H9 (cell line): Measurements from ENCODE around the gene CD79B. TPM values are rescaled to one million over a fixed set of nuclear protein-coding genes. Genes with fewer than 3 reads are reported as not detected.

ENCODE experiments used
- DNase-seq: peaks from one replicate; pipeline ENCODE4 v3.0.0-alpha.2; 2017
- H2AFZ ChIP-seq: one replicate; pipeline ENCODE4 v1.6.1; 2013; ENCODE audit warnings: mild to moderate bottlenecking, low read length, control low read depth, moderate library complexity
- H2AK5ac ChIP-seq: 2 replicates; pipeline ENCODE4 v1.6.1; 2013; ENCODE audit warnings: low read length, control low read depth, mixed read lengths; ENCODE audit not compliant: insufficient read length
- H2BK120ac ChIP-seq: one replicate; pipeline ENCODE4 v1.6.1; 2013; ENCODE audit warnings: low read depth, mild to moderate bottlenecking, low read length, control low read depth, inconsistent platforms; ENCODE audit not compliant: poor library complexity, severe bottlenecking
- H2BK12ac ChIP-seq: 2 replicates; pipeline ENCODE4 v1.6.1; 2013; ENCODE audit warnings: low read length, control low read depth, mixed read lengths, low read depth; ENCODE audit not compliant: insufficient read length
- H2BK15ac ChIP-seq: 2 replicates; pipeline ENCODE4 v1.6.1; 2013; ENCODE audit warnings: low read depth, low read length, control low read depth
- H2BK20ac ChIP-seq: one replicate; pipeline ENCODE4 v1.6.1; 2013; ENCODE audit warnings: low read depth, mild to moderate bottlenecking, low read length, control low read depth, inconsistent platforms; ENCODE audit not compliant: poor library complexity, severe bottlenecking
- H2BK5ac ChIP-seq: 2 replicates; pipeline ENCODE4 v1.6.1; 2013; ENCODE audit warnings: low read length, control low read depth, mixed read lengths; ENCODE audit not compliant: insufficient read length
- H3K14ac ChIP-seq: 2 replicates; pipeline ENCODE4 v1.6.1; 2013; ENCODE audit warnings: low read length, control low read depth; ENCODE audit not compliant: insufficient read depth
- H3K18ac ChIP-seq: 2 replicates; pipeline ENCODE4 v1.6.1; 2013; ENCODE audit warnings: low read depth, mild to moderate bottlenecking, mixed read lengths, low read length, control low read depth; ENCODE audit not compliant: insufficient read length
- H3K23ac ChIP-seq: 2 replicates; pipeline ENCODE4 v1.6.1; 2013; ENCODE audit warnings: low read length, control low read depth, mixed read lengths, low read depth; ENCODE audit not compliant: insufficient read length
- H3K23me2 ChIP-seq: 2 replicates; pipeline ENCODE4 v1.6.1; 2013; ENCODE audit warnings: low read depth, mild to moderate bottlenecking, mixed read lengths, low read length, control low read depth; ENCODE audit not compliant: insufficient read length, poor library complexity, severe bottlenecking
- H3K27ac ChIP-seq: 2 replicates; pipeline ENCODE4 v1.5.1; 2013; ENCODE audit warnings: low read length, control low read depth, mixed read lengths, low read depth; ENCODE audit not compliant: insufficient read length
- H3K27me3 ChIP-seq: 2 replicates; pipeline ENCODE4 v1.6.1; 2013; ENCODE audit warnings: low read length, control low read depth, inconsistent platforms; ENCODE audit not compliant: insufficient read depth
- H3K4ac ChIP-seq: 2 replicates; pipeline ENCODE4 v1.6.1; 2013; ENCODE audit warnings: low read depth, mild to moderate bottlenecking, control low read depth, inconsistent platforms, low read length, moderate library complexity
- H3K4me1 ChIP-seq: 2 replicates; pipeline ENCODE4 v1.6.1; 2013; ENCODE audit warnings: low read length, control low read depth, inconsistent platforms; ENCODE audit not compliant: insufficient read depth
- H3K4me2 ChIP-seq: 2 replicates; pipeline ENCODE4 v1.6.1; 2013; ENCODE audit warnings: low read length, control low read depth, mixed read lengths; ENCODE audit not compliant: insufficient read length, insufficient read depth
- H3K56ac ChIP-seq: 2 replicates; pipeline ENCODE4 v1.6.1; 2013; ENCODE audit warnings: low read depth, mild to moderate bottlenecking, mixed read lengths, low read length, control low read depth; ENCODE audit not compliant: insufficient read length
- H3K79me1 ChIP-seq: 2 replicates; pipeline ENCODE4 v1.6.1; 2013; ENCODE audit warnings: low read depth, mild to moderate bottlenecking, moderate library complexity, low read length, control low read depth, inconsistent platforms; ENCODE audit not compliant: insufficient read depth, poor library complexity, severe bottlenecking
- H3K79me2 ChIP-seq: 2 replicates; pipeline ENCODE4 v1.6.1; 2013; ENCODE audit warnings: low read length, control low read depth, inconsistent platforms; ENCODE audit not compliant: insufficient read depth
- H3K9ac ChIP-seq: 2 replicates; pipeline ENCODE4 v1.6.1; 2013; ENCODE audit warnings: low read length, control low read depth, mixed read lengths; ENCODE audit not compliant: insufficient read length; ENCODE audit errors: extremely low read depth
- H3K9me3 ChIP-seq: one replicate; pipeline ENCODE4 v1.6.1; 2013; ENCODE audit warnings: low read depth, low read length, inconsistent platforms; ENCODE audit not compliant: control insufficient read depth
- H3T11ph ChIP-seq: one replicate; pipeline ENCODE4 v1.6.1; 2013; ENCODE audit warnings: mild to moderate bottlenecking, low read length, control low read depth, inconsistent platforms
- H4K20me1 ChIP-seq: one replicate; pipeline ENCODE4 v1.6.1; 2013; ENCODE audit not compliant: control insufficient read depth, insufficient read length, insufficient read depth
- H4K5ac ChIP-seq: 2 replicates; pipeline ENCODE4 v1.6.1; 2013; ENCODE audit warnings: low read depth, mild to moderate bottlenecking, mixed read lengths, low read length, control low read depth; ENCODE audit not compliant: insufficient read length
- H4K8ac ChIP-seq: replicated peaks from 2 replicates; pipeline ENCODE4 v1.6.1; 2013; ENCODE audit warnings: low read length, control low read depth, mixed read lengths, low read depth; ENCODE audit not compliant: insufficient read length
- H4K91ac ChIP-seq: 2 replicates; pipeline ENCODE4 v1.6.1; 2013; ENCODE audit warnings: low read depth, mild to moderate bottlenecking, moderate library complexity, mixed read lengths, low read length, control low read depth; ENCODE audit not compliant: insufficient read length
- H3K27ac Mint-ChIP-seq, 3 experiments: 2 replicates in 2 of 3; 3 replicates in 1 of 3; pipeline ENCODE4 v1.8.0; 2020 to 2021; ENCODE audit warnings: mixed read lengths in 3 of 3, mild to moderate bottlenecking in 1 of 3, moderate library complexity in 1 of 3
- H3K27me3 Mint-ChIP-seq: 2 replicates; pipeline ENCODE4 v1.8.0; 2021; ENCODE audit warnings: low read depth, mild to moderate bottlenecking, moderate library complexity, mixed read lengths
- H3K36me3 Mint-ChIP-seq, 3 experiments: 2 replicates in 2 of 3; 3 replicates in 1 of 3; pipeline ENCODE4 v1.8.0; 2020 to 2021; ENCODE audit warnings: low read depth in 3 of 3, mixed read lengths in 3 of 3; ENCODE audit not compliant: insufficient read depth in 1 of 3
- H3K4me1 Mint-ChIP-seq, 2 experiments: 2 replicates each; pipeline ENCODE4 v1.8.0; 2020; ENCODE audit warnings: mixed read lengths in 2 of 2
- H3K4me3 Mint-ChIP-seq, 2 experiments: 2 replicates in 1 of 2; 3 replicates in 1 of 2; pipeline ENCODE4 v1.8.0; 2020 to 2021; ENCODE audit warnings: mild to moderate bottlenecking in 2 of 2, mixed read lengths in 2 of 2, moderate library complexity in 1 of 2
- H3K9me3 Mint-ChIP-seq, 2 experiments: 2 replicates in 1 of 2; 3 replicates in 1 of 2; pipeline ENCODE4 v1.8.0; 2020; ENCODE audit warnings: mild to moderate bottlenecking in 2 of 2, mixed read lengths in 2 of 2, moderate library complexity in 1 of 2
- WGBS: extraction: QIAGEN DNeasy Blood & Tissue Kit; methylation state at CpG from one replicate; pipeline ENCODE4 v1.1.7; 2013; ENCODE audit warnings: missing lambda C conversion rate, low lambda C conversion rate, mixed read lengths; ENCODE audit not compliant: insufficient read length; ENCODE audit errors: extremely low coverage; 5-methylcytosine and 5-hydroxymethylcytosine counted together
- total RNA-seq: library from RNA; stranded (reverse); gene quantifications from 2 replicates; pipeline ENCODE4 v1.2.1, GENCODE V29; 2021
- TF ChIP-seq, protein P1 (sequence below): fragments of 200-600 bp; sonication (generic); conservative IDR thresholded peaks from 3 replicates; pipeline ENCODE4 v1.8.0; 2021; ENCODE audit warnings: antibody characterized with exemption, mild to moderate bottlenecking

Gene CD79B
- total RNA-seq, 1 experiment from 2014 or later = 0.96 TPM

DNA sequence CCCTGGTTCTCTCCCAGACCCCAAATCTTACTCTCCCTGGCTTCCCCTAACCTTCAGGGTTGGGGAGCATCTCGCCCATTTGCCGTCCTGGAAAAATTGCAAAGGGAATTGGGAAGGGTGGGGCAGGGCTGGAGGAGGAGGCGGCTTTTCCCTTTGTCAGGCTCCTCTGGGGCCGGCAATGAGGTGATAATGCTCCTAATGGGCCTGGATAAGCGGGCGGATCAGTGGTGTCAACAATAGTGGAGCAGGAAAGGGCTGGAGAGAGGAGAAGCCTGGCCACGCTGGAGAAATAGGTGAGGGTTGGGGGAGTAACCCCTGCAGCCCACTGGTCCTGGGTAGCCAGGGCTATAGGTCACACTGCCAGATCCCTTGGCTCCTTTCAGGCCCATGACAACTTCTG, 28.3 kb upstream of the CD79B start:
- Histone ChIP-seq H3K14ac (no peak overlapping the region), H2BK20ac (no peak overlapping the region), H3T11ph (no peak overlapping the region), H2AFZ (no peak overlapping the region), H2BK15ac (no peak overlapping the region), H3K27ac (no peak overlapping the region), H3K4ac (no peak overlapping the region), H3K27me3 (no peaks in the 10 kb centered on the region), H4K5ac (no peak overlapping the region), H3K79me1 (no peaks in the 10 kb centered on the region), H2AK5ac (no peak overlapping the region), H3K4me2 (peak overlapping the region; percentile 80), H2BK5ac (no peak overlapping the region), H3K18ac (no peak overlapping the region), H4K20me1 (no peaks in the 10 kb centered on the region), H3K23me2 (peaks cover 7% of the 10 kb centered on the region), H3K9me3 (no peaks in the 10 kb centered on the region), H3K56ac (no peak overlapping the region), H3K4me1 (no peaks in the 10 kb centered on the region), H3K23ac (no peak overlapping the region), H3K9ac (no peak overlapping the region), H4K91ac (no peak overlapping the region), H4K8ac (no peak overlapping the region), H3K79me2 (no peaks in the 10 kb centered on the region), H2BK12ac (no peak overlapping the region), H2BK120ac (no peak overlapping the region)
- peak overlapping the region; percentile 73 to 82 for H3K4me3 Mint-ChIP-seq
- peaks cover 4% of the 10 kb centered on the region for H3K27me3 Mint-ChIP-seq
- H3K36me3 Mint-ChIP-seq = peaks cover 2 to 8% (median 4%) of the 10 kb centered on the region in 3 experiments; a peak in 3 of 7 replicates
- H3K9me3 Mint-ChIP-seq = no peaks in the 10 kb centered on the region; a peak in 1 of 5 replicates
- peaks cover 21 to 26% of the 10 kb centered on the region in 2 experiments for H3K4me1 Mint-ChIP-seq
- H3K27ac Mint-ChIP-seq = peak overlapping the region in 2 of 3 experiments; percentile 49 to 92; a peak in 2 of 7 replicates
- DNase-seq = peak; percentile 68
- TF ChIP-seq, protein P1, sequence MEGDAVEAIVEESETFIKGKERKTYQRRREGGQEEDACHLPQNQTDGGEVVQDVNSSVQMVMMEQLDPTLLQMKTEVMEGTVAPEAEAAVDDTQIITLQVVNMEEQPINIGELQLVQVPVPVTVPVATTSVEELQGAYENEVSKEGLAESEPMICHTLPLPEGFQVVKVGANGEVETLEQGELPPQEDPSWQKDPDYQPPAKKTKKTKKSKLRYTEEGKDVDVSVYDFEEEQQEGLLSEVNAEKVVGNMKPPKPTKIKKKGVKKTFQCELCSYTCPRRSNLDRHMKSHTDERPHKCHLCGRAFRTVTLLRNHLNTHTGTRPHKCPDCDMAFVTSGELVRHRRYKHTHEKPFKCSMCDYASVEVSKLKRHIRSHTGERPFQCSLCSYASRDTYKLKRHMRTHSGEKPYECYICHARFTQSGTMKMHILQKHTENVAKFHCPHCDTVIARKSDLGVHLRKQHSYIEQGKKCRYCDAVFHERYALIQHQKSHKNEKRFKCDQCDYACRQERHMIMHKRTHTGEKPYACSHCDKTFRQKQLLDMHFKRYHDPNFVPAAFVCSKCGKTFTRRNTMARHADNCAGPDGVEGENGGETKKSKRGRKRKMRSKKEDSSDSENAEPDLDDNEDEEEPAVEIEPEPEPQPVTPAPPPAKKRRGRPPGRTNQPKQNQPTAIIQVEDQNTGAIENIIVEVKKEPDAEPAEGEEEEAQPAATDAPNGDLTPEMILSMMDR = no peak
- no CpG with 5 or more reads among the region's 7 CpGs for WGBS
